ENCODE results near the gene RBM12.

GRCh38 chr20:35665949-35666288 is 1.2 kb upstream of the RBM12 start:
- TF ChIP-seq CTCF (conservative IDR thresholded peaks at IDR 0.05): no peak
- TF ChIP-seq ZFX (IDR thresholded peaks at IDR 0.05): no peak

All from C4-2B (cell line).